Natural killer cell (primary cell): Measurements from ENCODE around the gene STK39. TPM values are rescaled to one million over a fixed set of nuclear protein-coding genes. Genes with fewer than 3 reads are reported as not detected.

Source experiments
- ATAC-seq, 3 donors: fragments of 150-1000 bp in 2 of 3; fragments of 200-7000 bp in 1 of 3; cut with Tn5 transposase; 1 replicate in 1 of 3; 2 replicates in 2 of 3; pipeline ENCODE4 v1.10.0; 2021; ENCODE audit warnings: mild to moderate bottlenecking in 2 of 3, moderate library complexity in 2 of 3
- DNase-seq, 2 donors: peaks; one replicate each; pipeline versions ENCODE4 v3.0.0 to v3.0.0-alpha.2; 2013 to 2021; ENCODE audit warnings: mixed read lengths in 1 of 2
- H3K27ac ChIP-seq: one replicate; pipeline ENCODE4 v1.5.1; 2013; ENCODE audit warnings: mild to moderate bottlenecking, low read length
- H3K27me3 ChIP-seq: one replicate; pipeline ENCODE4 v1.6.1; 2013; ENCODE audit warnings: low read length; ENCODE audit not compliant: control insufficient read depth, insufficient read depth
- H3K36me3 ChIP-seq: one replicate; pipeline ENCODE4 v1.6.1; 2013; ENCODE audit warnings: low read length; ENCODE audit not compliant: control insufficient read depth, insufficient read depth
- H3K4me1 ChIP-seq: one replicate; pipeline ENCODE4 v1.6.1; 2013; ENCODE audit warnings: low read length; ENCODE audit not compliant: control insufficient read depth, insufficient read depth
- H3K4me3 ChIP-seq: one replicate; pipeline ENCODE4 v1.5.1; 2013; ENCODE audit warnings: low read length
- H3K9me3 ChIP-seq: one replicate; pipeline ENCODE4 v1.6.1; 2013; ENCODE audit warnings: low read length; ENCODE audit not compliant: control insufficient read depth, insufficient read depth
- H3K27ac Mint-ChIP-seq, 2 donors: one replicate each; pipeline ENCODE4 v1.8.0; 2022; ENCODE audit warnings: mild to moderate bottlenecking in 2 of 2, mixed read lengths in 2 of 2, moderate library complexity in 1 of 2
- H3K27me3 Mint-ChIP-seq, 2 donors: one replicate each; pipeline ENCODE4 v1.8.0; 2022; ENCODE audit warnings: low read depth in 2 of 2, mixed read lengths in 2 of 2
- H3K36me3 Mint-ChIP-seq: one replicate; pipeline ENCODE4 v1.8.0; 2022; ENCODE audit warnings: mixed read lengths
- H3K4me1 Mint-ChIP-seq, 2 donors: one replicate each; pipeline ENCODE4 v1.8.0; 2022; ENCODE audit warnings: mixed read lengths in 2 of 2
- H3K4me3 Mint-ChIP-seq: one replicate; pipeline ENCODE4 v1.8.0; 2022; ENCODE audit warnings: mild to moderate bottlenecking, moderate library complexity, mixed read lengths
- H3K9me3 Mint-ChIP-seq, 2 donors: one replicate each; pipeline ENCODE4 v1.8.0; 2022; ENCODE audit warnings: mixed read lengths in 2 of 2
- WGBS: methylation state at CpG from one replicate; pipeline ENCODE4 v1.1.7; 2013; ENCODE audit warnings: missing lambda C conversion rate; ENCODE audit not compliant: insufficient coverage; 5-methylcytosine and 5-hydroxymethylcytosine counted together
- intact Hi-C: fragments of 100-400 bp; cut with micrococcal nuclease; formaldehyde crosslinking; loops from one replicate; pipeline ENCODE4 v1.14.2; 2022
- total RNA-seq, 4 donors: library from RNA; stranded (reverse); fragments of 120-200 nt in 1 of 4; gene quantifications; one replicate each; pipeline versions ENCODE4 v1.2.3 to v1.2.4, GENCODE V29; 2013 to 2022
- TF ChIP-seq, protein P1 (sequence below): fragments of 200-600 bp; IDR thresholded peaks from one replicate; pipeline ENCODE4 v1.8.0; 2022; ENCODE audit warnings: antibody characterized with exemption

STK39 gene
- total RNA-seq, 3 donors from 2014 or later (not counting 1 experiment from before 2014, with no cell fraction given), result 53.3 to 79.3 (median 66.6) TPM

DNA sequence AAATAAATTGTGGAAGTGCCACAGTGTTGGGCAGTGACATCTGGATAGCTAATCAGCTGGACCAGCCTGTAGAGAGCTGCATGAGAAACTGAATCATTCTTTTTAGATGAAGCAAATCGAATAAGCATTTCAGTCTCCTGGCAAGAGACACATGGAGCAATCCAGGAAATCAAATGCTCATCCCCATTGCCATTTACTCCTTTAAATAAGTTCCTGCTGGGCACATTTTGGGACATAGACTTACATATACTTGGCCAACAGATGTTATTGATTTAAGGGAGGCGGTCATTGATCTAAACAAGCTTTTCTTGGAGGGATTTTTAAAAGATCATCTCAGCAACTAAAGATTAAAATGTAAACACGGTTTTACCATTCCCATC, 307.1 kb downstream of the STK39 start:
- Histone ChIP-seq H3K9me3 (no peaks in the 10 kb centered on the region), H3K27me3 (peaks cover 2% of the 10 kb centered on the region), H3K4me1 (no peaks in the 10 kb centered on the region), H3K36me3 (no peaks in the 10 kb centered on the region), H3K27ac (no peak overlapping the region), H3K4me3 (no peak overlapping the region)
- 81% methylated on average over 3 of the region's 3 CpGs for WGBS
- Mint-ChIP-seq H3K27ac (no peak overlapping the region), H3K9me3 (no peaks in the 10 kb centered on the region), H3K4me1 (peaks cover 0 to 3% of the 10 kb centered on the region in 2 donors), H3K4me3 (no peak overlapping the region), H3K36me3 (no peaks in the 10 kb centered on the region), H3K27me3 (peaks cover 0 to 7% of the 10 kb centered on the region in 2 donors)
- TF ChIP-seq, protein P1, sequence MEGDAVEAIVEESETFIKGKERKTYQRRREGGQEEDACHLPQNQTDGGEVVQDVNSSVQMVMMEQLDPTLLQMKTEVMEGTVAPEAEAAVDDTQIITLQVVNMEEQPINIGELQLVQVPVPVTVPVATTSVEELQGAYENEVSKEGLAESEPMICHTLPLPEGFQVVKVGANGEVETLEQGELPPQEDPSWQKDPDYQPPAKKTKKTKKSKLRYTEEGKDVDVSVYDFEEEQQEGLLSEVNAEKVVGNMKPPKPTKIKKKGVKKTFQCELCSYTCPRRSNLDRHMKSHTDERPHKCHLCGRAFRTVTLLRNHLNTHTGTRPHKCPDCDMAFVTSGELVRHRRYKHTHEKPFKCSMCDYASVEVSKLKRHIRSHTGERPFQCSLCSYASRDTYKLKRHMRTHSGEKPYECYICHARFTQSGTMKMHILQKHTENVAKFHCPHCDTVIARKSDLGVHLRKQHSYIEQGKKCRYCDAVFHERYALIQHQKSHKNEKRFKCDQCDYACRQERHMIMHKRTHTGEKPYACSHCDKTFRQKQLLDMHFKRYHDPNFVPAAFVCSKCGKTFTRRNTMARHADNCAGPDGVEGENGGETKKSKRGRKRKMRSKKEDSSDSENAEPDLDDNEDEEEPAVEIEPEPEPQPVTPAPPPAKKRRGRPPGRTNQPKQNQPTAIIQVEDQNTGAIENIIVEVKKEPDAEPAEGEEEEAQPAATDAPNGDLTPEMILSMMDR, result no peak
- ATAC-seq (no peak), DNase-seq (no peak)
- intact Hi-C loops, result no loop called here

DNA sequence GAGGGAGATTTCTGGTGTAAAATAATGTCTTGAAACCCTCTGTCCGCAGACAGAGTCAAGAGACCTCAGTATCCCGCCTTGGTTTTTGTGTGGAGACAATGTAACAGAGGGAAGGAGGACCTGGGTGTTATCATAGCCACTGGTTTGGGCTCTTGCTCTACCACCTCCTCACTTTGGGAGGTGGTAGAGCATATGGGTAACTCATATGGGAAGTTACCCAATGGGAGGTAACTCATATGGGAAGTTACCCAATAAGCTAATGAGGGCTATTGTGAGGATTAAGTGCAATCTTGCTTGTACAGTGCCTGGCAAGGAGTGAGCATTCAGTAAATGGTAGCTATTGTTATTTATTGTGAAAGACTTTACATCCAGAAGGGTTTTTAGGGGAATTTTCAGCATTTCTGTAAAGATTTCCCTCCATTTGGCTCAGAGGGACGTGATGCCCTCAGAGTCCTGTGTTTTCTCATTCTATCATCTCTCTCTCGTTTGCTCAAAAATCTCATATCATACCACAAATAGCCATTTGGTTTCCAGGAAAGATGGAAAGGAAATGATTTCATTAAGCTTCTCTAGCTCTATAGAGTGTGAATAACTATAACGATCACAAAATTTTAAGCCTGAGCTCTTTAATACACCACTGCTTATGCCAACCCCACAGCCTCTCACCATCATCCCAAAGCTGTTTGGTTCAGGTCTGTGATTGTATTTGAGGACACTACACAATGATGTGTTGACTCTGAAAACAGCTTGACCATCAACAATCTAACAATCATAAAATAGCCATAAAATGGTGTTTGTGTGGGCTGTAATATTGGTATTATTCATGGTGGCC, 307.7 kb downstream of the STK39 start:
- H3K4me3 ChIP-seq, result no peak overlapping the region
- DNase-seq (no peak), ATAC-seq (no peak)
- H3K27me3 ChIP-seq, result peaks cover 2% of the 10 kb centered on the region
- H3K27ac ChIP-seq, result no peak overlapping the region
- no peak overlapping the region for H3K4me3 Mint-ChIP-seq
- H3K36me3 Mint-ChIP-seq, result no peaks in the 10 kb centered on the region
- intact Hi-C loops, result no loop called here
- TF ChIP-seq, protein P1, result no peak
- H3K4me1 ChIP-seq, result no peaks in the 10 kb centered on the region
- no peaks in the 10 kb centered on the region for H3K36me3 ChIP-seq
- no peaks in the 10 kb centered on the region for H3K9me3 Mint-ChIP-seq
- no peaks in the 10 kb centered on the region for H3K4me1 Mint-ChIP-seq
- H3K9me3 ChIP-seq, result no peaks in the 10 kb centered on the region
- WGBS, result 91% methylated on average over 3 of the region's 5 CpGs
- no peak overlapping the region for H3K27ac Mint-ChIP-seq
- peaks cover 0 to 7% of the 10 kb centered on the region in 2 donors for H3K27me3 Mint-ChIP-seq

DNA sequence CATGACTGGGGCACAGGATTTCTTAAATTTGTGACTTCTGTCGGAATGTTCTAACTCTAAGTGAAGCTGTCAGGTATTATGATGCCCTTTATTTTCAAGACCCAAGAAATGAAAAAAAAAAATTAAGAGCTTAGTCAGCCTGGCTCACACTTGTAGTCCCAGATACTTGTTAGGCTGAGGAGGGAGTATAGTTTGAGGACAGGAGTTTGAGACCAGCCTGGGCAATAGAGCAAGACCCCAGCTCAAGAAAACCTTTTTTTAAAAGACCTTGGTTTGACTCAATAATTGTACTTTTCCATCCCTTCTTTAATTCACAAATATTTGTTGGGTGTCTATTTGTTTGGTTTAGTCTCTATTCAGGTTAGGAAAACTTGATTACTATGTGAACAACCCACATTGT, 310.0 kb downstream of the STK39 start:
- H3K36me3 ChIP-seq, result no peaks in the 10 kb centered on the region
- H3K4me3 ChIP-seq, result no peak overlapping the region
- H3K9me3 ChIP-seq, result no peaks in the 10 kb centered on the region
- H3K4me3 Mint-ChIP-seq, result no peak overlapping the region
- H3K9me3 Mint-ChIP-seq, result no peaks in the 10 kb centered on the region
- peaks cover 2% of the 10 kb centered on the region for H3K27me3 ChIP-seq
- no peaks in the 10 kb centered on the region for H3K36me3 Mint-ChIP-seq
- TF ChIP-seq, protein P1, result no peak
- ATAC-seq (no peak), DNase-seq (no peak)
- intact Hi-C loops, result no loop called here
- H3K27ac ChIP-seq, result no peak overlapping the region
- H3K27ac Mint-ChIP-seq, result no peak overlapping the region
- H3K27me3 Mint-ChIP-seq, result peaks cover 0 to 10% of the 10 kb centered on the region in 2 donors
- H3K4me1 ChIP-seq, result no peaks in the 10 kb centered on the region
- no peaks in the 10 kb centered on the region for H3K4me1 Mint-ChIP-seq
- 100% methylated on average over 1 of the region's 1 CpG for WGBS

DNA sequence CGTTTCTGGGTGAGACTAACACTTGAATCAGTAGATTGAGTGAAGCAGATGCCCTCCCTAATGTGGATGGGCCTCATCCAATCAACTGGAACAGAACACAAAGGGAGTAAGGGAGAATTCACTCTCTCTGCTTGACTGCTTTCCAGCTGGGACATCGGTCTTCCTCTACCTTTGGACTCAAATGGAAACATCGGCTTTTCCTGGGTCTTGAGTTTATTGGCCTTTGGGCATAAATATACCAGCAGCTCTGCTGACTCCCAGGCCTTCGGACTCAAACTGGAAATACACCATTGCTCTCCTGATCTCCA, 311.6 kb downstream of the STK39 start:
- no peaks in the 10 kb centered on the region for H3K36me3 Mint-ChIP-seq

More for the DNA sequence above, 311.6 kb downstream of the STK39 start:
- Histone ChIP-seq H3K9me3 (no peaks in the 10 kb centered on the region), H3K27ac (no peak overlapping the region), H3K36me3 (no peaks in the 10 kb centered on the region), H3K4me3 (no peak overlapping the region), H3K27me3 (no peaks in the 10 kb centered on the region), H3K4me1 (no peaks in the 10 kb centered on the region)
- H3K27me3 Mint-ChIP-seq, result peaks cover 0 to 3% of the 10 kb centered on the region in 2 donors
- intact Hi-C loops, result no loop called here
- WGBS, result 77% methylated on average over 4 of the region's 4 CpGs
- no peak overlapping the region for H3K27ac Mint-ChIP-seq
- no peak for DNase-seq
- ATAC-seq, result no peak
- H3K4me3 Mint-ChIP-seq, result no peak overlapping the region
- TF ChIP-seq, protein P1, result no peak
- no peaks in the 10 kb centered on the region for H3K4me1 Mint-ChIP-seq
- H3K9me3 Mint-ChIP-seq, result no peaks in the 10 kb centered on the region
